T-helper 2 cell (primary cell): Measurements from ENCODE around the gene PTPRN2.

Experiments
- DNase-seq, 5 experiments: peaks; one replicate each; pipeline versions ENCODE4 v3.0.0 to v3.0.0-alpha.2; 2012 to 2022

The PTPRN2 gene

GRCh38 chr7:158075633-158076001, 512.0 kb downstream of the PTPRN2 start:
- no peak for DNase-seq

- no peak for DNase-seq
Measured at GRCh38 chr7:158074896-158075632, 512.6 kb downstream of the PTPRN2 start.

DNA sequence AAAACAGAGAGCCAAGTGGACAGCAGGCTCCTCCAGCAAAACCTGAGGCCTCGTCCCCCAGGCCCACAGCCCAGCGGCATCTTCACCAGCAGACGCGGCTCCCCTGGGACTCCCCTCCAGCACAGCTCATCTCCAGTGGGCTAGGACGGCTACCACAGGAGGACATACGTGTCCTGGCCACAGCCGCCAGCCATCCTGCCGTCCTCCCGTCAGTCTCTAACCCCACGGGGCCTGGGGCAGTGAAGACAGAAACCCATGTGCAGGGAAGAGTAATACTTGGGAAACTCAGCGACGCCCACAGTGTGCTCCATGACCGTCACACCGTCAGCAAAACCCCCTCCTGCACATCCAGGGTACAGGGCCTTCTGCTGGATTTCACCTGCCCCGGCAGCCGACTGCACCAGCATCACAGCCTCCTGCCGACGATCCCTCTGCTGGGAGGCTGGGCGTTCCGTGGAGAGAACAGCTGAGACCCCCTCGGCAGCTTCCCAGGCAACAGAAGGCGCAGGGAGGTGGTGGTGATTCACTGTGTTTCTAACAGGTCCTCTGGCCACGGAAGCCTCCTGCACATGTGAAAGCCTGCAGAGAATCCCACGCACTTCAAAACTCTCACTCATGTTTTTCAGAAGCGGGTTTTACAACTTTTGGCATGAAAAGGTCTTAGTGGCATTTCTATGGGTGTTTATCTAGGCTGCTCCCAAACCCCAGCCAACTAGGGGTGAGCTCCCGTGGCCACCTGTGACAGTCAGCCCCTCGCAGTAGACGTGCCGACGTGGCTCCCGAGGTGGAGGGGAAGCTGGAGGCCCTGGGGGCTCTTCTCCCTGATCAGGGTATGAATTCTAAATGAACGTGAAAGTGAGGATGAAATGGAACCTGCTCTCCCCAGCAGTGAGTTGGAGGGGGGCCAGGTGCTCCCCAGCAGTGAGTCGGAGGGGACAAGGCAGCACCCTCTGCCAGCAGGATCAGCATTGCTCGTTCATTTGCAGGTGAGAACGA, 513.5 kb downstream of the PTPRN2 start:
- no peak for DNase-seq

GRCh38 chr7:158072991-158073730, 514.5 kb downstream of the PTPRN2 start:
- no peak for DNase-seq

DNA sequence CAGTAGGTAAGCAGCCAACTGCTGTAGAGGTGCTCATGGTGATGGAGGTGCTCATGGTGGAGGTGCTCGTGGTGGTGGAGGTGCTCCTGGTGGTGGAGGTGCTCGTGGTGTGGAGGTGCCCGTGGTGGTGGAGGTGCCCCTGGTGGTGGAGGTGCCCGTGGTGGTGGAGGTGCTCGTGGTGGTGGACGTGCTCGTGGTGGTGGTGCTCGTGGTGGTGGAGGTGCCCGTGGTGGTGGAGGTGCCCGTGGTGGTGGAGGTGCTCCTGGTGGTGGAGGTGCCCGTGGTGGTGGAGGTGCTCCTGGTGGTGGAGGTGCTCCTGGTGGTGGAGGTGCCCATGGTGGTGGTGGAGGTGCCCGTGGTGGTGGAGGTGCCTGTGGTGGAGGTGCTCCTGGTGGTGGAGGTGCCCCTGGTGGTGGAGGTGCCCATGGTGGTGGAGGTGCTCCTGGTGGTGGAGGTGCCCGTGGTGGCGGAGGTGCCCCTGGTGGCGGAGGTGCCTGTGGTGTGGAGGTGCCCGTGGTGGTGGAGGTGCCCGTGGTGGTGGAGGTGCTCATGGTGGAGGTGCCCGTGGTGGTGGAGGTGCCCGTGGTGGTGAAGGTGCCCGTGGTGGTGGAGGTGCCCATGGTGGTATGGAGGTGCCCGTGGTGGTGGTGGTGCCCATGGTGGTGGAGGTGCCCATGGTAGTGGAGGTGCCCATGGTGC, 517.3 kb downstream of the PTPRN2 start:
- no peak for DNase-seq

- no peak for DNase-seq
Measured at GRCh38 chr7:158068853-158069252, 518.8 kb downstream of the PTPRN2 start.

- no peak for DNase-seq
Measured at GRCh38 chr7:158067931-158068482, 519.6 kb downstream of the PTPRN2 start.

DNA sequence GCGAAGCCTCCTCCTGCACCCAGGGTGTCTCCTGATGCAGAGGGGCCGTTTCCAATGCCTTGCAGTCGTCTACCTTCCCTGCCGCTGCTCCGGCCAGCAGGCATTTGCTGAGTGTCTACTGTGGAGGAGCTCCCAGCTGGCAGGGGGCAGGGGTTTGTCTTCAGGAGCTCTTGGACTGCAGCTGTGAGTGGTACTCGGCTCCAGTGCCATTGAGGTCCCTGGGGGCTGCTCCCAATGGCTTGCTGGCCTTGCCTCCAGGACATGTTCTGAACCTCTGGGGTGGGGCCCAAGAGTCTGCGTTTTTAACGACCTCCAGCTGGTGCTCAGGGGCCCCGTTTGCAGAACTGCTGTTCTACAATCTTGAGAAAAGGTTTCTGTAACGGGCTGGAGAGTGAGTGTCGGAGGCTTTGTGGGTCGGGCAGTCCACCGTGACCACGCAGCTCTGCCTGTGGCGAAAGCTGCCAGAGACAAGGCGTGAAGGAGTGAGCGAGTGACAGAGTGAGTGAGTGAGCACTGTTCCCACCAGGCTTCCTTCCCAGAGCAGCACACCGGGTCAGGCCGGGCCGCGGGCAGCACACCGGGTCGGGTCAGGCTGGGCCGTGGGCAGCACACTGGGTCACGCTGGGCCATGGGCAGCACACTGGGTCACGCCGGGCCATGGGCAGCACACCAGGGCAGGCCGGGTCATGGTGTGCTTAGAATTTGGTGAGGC, 520.2 kb downstream of the PTPRN2 start:
- no peak for DNase-seq

GRCh38 chr7:158066085-158066484, 521.5 kb downstream of the PTPRN2 start:
- DNase-seq = no peak

GRCh38 chr7:158065340-158065739, 522.3 kb downstream of the PTPRN2 start:
- no peak for DNase-seq

- DNase-seq = no peak
Measured at GRCh38 chr7:158064631-158065030, 523.0 kb downstream of the PTPRN2 start.

DNA sequence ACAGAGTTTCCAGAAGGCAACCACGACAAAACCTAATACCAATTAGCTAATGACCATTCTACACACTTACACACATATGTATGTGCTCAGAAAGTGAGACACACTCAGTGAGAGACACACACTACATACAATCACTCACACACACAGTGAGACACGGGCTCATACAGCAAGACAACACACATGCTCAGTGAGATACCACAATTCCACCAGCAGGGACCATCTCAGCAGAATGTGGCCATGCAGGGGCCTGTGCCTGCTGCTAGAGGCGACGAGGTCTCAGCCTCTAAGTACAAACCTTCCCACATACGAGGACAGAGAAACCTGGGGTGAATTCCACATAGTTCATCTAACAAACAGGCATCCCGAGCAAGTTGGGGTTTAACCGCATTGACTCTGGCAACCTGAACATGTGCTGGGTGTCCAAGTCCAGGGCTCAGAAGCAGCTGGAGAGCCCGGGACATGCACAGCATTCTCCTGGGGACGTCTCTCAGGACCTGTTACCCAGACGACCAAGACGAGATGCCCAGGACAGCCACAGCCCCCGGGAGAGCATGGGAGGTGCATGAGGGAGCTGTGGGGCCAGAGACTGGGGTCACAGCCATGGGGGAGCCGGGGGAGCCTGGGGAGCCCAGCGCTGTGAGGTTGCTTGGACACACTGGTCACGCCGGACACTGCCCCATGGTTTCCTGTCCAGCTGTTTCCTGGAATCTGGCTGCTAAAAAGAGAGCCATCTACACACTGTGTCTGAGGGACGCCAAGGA, 523.6 kb downstream of the PTPRN2 start:
- no peak for DNase-seq

DNA sequence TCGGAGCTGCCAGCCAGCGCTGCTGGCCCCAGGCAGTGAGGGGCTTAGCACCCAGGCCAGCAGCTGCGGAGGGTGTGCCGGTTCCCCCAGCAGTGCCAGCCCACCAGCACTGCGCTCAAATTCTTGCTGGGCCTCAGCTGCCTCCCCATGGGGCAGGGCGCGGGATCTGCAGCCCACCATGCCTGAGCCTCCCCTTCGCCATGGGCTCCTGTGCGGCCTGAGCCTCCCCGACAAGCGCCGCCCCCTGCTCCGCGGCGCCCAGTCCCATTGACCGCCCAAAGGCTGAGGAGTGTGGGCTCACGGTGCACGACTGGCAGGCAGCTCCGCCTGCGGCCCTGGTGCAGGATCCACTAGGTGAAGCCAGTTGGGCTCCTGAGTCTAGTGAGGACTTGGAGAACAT, 525.0 kb downstream of the PTPRN2 start:
- DNase-seq = no peak

GRCh38 chr7:158061884-158062656, 525.6 kb downstream of the PTPRN2 start:
- DNase-seq = no peak

- DNase-seq = no peak
Measured at GRCh38 chr7:158061026-158061630, 526.5 kb downstream of the PTPRN2 start.

DNA sequence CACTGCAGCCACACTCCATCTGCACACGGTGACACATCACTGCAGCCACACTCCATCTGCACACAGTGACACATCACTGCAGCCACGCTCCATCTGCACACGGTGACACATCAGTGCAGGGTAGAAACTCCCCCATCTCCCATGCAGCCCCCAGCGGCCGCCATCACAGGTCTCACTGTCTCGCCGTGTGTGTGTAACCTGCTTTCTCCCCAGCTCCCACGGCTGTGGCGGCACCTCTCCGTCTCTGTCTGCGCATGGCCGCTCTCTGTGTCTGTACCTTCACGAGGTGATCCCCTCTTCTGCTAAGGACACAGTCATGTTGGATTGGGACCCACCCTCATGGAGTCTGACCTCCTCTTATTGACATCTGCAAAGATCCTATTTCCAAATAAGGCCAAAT, 527.4 kb downstream of the PTPRN2 start:
- DNase-seq = no peak

DNA sequence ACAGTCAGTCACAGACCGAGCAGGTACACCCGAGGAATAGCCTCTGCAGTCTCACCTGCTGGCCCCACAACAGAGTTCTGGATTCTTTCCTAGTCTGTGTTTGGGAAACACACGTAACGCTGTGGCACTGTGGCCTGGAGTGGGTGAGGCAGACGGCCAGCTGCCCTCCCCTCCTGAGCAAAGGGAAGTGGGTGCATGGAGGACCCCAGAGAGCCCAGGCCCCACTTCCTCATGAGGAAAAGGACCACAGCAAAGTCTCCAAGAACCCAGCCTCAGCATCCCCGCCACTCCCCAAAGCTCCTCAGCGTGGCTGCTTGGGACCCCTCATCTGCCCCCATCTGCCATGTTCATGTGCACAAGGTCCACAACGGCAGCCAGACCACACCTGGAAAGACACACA, 530.2 kb downstream of the PTPRN2 start:
- no peak for DNase-seq

DNA sequence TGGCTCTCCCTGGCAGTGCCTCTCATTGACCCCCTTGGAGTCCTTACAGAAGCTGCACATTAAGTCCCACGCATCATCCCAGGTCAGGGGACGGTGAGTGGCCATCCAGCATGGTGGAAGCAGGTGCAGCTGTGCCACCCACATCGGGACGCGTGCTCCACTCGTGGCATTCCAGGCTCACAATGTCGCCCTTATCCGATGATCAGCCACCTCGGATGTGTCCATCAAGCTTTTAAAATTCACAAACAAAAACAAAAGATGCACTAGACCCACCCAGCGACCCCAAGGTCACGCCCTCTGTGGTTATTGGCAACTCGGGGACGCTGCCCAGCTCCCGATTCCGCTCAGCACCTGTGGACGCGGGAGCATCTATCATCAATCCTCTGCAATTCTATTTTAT, 530.9 kb downstream of the PTPRN2 start:
- no peak for DNase-seq

GRCh38 chr7:158055726-158056510, 531.7 kb downstream of the PTPRN2 start:
- DNase-seq = no peak
